Measurements from ENCODE around the gene MDFI.

The MDFI gene

GRCh38 chr6:41683523-41684310 is 45.4 kb downstream of the MDFI start:
- DNase-seq (ENCODE audit: low read depth), result peak; percentile 80
- H3K4me3 ChIP-seq (ENCODE audit: low read depth, low read length), result no peak overlapping the region
- TF ChIP-seq CTCF (IDR thresholded peaks at IDR 0.05; ENCODE audit: insufficient read depth, low read depth, low read length, missing control alignments), result peak; percentile 96

- H3K4me3 ChIP-seq (ENCODE audit: low read depth, low read length), result no peak overlapping the region
- no peak for DNase-seq (ENCODE audit: low read depth)
- TF ChIP-seq CTCF (IDR thresholded peaks at IDR 0.05; ENCODE audit: insufficient read depth, low read depth, low read length, missing control alignments), result no peak
Observed at GRCh38 chr6:41684311-41685180, 46.3 kb downstream of the MDFI start.

GRCh38 chr6:41685641-41686380 is 47.5 kb downstream of the MDFI start:
- DNase-seq (ENCODE audit: low read depth), result no peak
- TF ChIP-seq CTCF (IDR thresholded peaks at IDR 0.05; ENCODE audit: insufficient read depth, low read depth, low read length, missing control alignments), result no peak

GRCh38 chr6:41687501-41688175 is 49.4 kb downstream of the MDFI start:
- DNase-seq (ENCODE audit: low read depth), result no peak
- no peak overlapping the region for H3K4me3 ChIP-seq (ENCODE audit: low read depth, low read length)
- TF ChIP-seq CTCF (IDR thresholded peaks at IDR 0.05; ENCODE audit: insufficient read depth, low read depth, low read length, missing control alignments), result no peak

More at GRCh38 chr6:41685641-41686380, 47.5 kb downstream of the MDFI start:
- H3K4me3 ChIP-seq (ENCODE audit: low read depth, low read length), result no peak overlapping the region

- DNase-seq (ENCODE audit: low read depth), result no peak
- TF ChIP-seq CTCF (IDR thresholded peaks at IDR 0.05; ENCODE audit: insufficient read depth, low read depth, low read length, missing control alignments), result no peak
- H3K4me3 ChIP-seq (ENCODE audit: low read depth, low read length), result no peak overlapping the region
Observed at GRCh38 chr6:41688256-41688965, 50.1 kb downstream of the MDFI start.

All from GM12865 (cell line).